HEK293 (cell line): ENCODE results near the gene SCAF1.

Source experiments
- ZNF140 ChIP-seq: fragments of 450-650 bp; formaldehyde crosslinking; IDR thresholded peaks from 2 replicates; pipeline ENCODE4 v1.5.1; 2016; ENCODE audit warnings: missing biosample characterization, missing genetic modification characterization
- ZNF629 ChIP-seq: fragments of 450-650 bp; formaldehyde crosslinking; IDR thresholded peaks from 2 replicates; pipeline ENCODE4 v1.5.1; 2017; ENCODE audit warnings: missing biosample characterization, missing genetic modification characterization

- no peak for TF ChIP-seq ZNF140
- no peak for TF ChIP-seq ZNF629
These were observed 44.4 kb upstream of the SCAF1 start for GRCh38 chr19:49597703-49597974.
